Activated T-helper 2 cell treated with anti-CD3 and anti-CD28 coated beads, Interferon-gamma antibody, Interleukin-2, Interleukin-4, amounts not matched to agents 10 μg/mL and 5 μg/mL and 100 μg/mL, durations not matched to agents 14 hours and 24 hours and 36 hours (primary cell): ENCODE measurements around the gene ALS2. TPM values are rescaled to one million over a fixed set of nuclear protein-coding genes. Genes with fewer than 3 reads are reported as not detected.
"Not testable (repeated sequence)": the region's sequence is repeated elsewhere in the genome, so short reads cannot be mapped to it uniquely, and the experiment has no call there.

ENCODE experiments used
- DNase-seq: peaks from one replicate; pipeline ENCODE4 v3.0.0; 2021; ENCODE audit warnings: low spot score
- H3K27ac Mint-ChIP-seq: one replicate; pipeline ENCODE4 v1.8.0; 2021; ENCODE audit warnings: mixed read lengths
- H3K27me3 Mint-ChIP-seq: one replicate; pipeline ENCODE4 v1.8.0; 2021; ENCODE audit warnings: low read depth, mixed read lengths
- H3K36me3 Mint-ChIP-seq: one replicate; pipeline ENCODE4 v1.8.0; 2021; ENCODE audit warnings: low read depth, mixed read lengths
- H3K4me1 Mint-ChIP-seq: one replicate; pipeline ENCODE4 v1.8.0; 2021; ENCODE audit warnings: low read depth, mixed read lengths
- H3K4me3 Mint-ChIP-seq: one replicate; pipeline ENCODE4 v1.8.0; 2021; ENCODE audit warnings: low read depth, mild to moderate bottlenecking, moderate library complexity, mixed read lengths
- H3K9me3 Mint-ChIP-seq: one replicate; pipeline ENCODE4 v1.8.0; 2021; ENCODE audit warnings: mixed read lengths
- intact Hi-C: fragments of 100-400 bp; cut with micrococcal nuclease; formaldehyde crosslinking; loops from one replicate; pipeline ENCODE4 v1.15.1; 2023
- total RNA-seq: library from RNA; stranded (reverse); gene quantifications from 2 replicates; pipeline ENCODE4 v1.2.3, GENCODE V29; 2022

ALS2 gene
- total RNA-seq, 1 donor from 2014 or later: 11.3 TPM

DNA sequence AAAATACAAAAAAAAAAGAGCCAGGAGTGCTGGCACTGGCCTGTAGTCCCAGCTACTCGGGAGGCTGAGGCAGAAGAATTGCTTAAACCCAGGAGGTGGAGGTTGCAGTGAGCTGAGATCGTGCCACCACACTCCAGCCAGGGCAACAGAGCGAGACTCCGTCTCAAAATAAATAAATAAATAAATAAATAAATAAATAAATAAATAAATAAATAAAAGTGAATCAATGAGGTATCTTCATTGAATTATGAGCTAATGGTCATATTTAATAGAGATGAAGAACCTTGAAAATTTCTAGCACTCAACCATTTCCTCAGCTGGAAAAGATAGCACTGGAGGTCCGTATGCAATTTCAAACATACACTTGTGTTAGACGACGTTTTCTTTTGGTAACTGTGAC, 16.3 kb downstream of the ALS2 start:
- H3K4me3 Mint-ChIP-seq, intact Hi-C loops, H3K36me3 Mint-ChIP-seq, H3K9me3 Mint-ChIP-seq, H3K27ac Mint-ChIP-seq, DNase-seq, H3K27me3 Mint-ChIP-seq, H3K4me1 Mint-ChIP-seq: not testable (repeated sequence)

DNA sequence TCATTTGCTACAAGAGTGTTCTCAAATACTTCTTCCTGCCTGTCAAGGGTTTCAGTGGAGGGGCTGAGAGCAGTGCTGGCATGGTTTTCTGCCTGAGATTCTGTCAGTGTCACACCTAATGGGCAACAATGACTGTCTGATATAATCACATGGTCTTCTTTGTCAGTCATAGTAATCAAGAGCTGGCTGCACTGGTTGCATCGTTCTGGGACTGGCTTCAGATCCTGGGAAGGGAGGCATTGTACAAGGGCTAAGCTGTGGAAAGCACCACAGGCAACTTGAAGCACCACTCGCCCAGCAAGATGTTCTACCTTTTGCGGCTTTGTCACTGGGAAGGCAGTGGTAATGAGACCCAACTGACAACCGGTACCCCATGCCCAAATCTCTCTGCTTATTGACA, 19.6 kb downstream of the ALS2 start:
- H3K27me3 Mint-ChIP-seq: no peaks in the 10 kb centered on the region
- no peaks in the 10 kb centered on the region for H3K9me3 Mint-ChIP-seq
- no peak for DNase-seq
- no peak overlapping the region for H3K27ac Mint-ChIP-seq
- no peak overlapping the region for H3K4me3 Mint-ChIP-seq
- peaks cover 4% of the 10 kb centered on the region for H3K36me3 Mint-ChIP-seq
- H3K4me1 Mint-ChIP-seq: no peaks in the 10 kb centered on the region
- intact Hi-C loops: no loop called here

DNA sequence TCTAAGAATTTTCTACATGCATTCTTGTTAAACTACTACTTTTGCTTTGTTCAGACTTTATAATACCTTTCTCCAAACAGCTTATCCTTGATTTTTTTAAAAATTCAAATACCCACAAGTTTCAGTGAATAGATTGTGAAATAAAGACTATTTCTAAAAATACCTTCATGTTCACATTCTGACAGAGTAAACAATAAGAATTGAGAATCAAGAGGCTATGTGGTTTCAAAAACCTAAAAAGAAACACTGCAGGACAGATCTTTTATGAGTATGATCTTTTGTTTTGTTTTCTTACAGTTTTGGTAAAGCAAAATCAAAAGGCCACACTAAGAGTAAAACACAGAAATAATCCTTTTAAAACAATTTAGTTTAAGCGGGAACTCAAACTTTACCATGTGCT, 21.2 kb downstream of the ALS2 start:
- Mint-ChIP-seq H3K36me3 (peaks cover 4% of the 10 kb centered on the region), H3K27ac (no peak overlapping the region), H3K27me3 (no peaks in the 10 kb centered on the region), H3K4me1 (no peaks in the 10 kb centered on the region), H3K4me3 (no peak overlapping the region), H3K9me3 (no peaks in the 10 kb centered on the region)
- intact Hi-C loops: no loop called here
- no peak for DNase-seq

DNA sequence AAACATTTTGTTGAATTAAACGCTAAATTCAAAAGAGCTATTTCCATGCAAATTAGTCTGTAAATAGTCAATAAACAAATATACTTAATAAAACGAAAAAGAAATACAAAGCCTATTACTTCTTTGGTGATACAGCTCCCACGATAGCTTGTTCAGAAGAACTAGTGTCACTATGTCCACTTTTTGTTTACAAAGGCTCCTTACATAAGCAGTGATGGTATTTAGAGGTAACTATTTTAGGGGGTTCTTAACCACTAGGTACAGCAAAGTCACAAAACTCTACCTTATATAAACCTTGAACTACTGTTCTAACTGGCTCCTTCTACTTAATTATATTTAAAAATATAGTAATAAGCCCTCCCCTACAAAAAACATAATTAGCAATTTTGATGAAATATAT, 21.9 kb downstream of the ALS2 start:
- no peaks in the 10 kb centered on the region for H3K4me1 Mint-ChIP-seq
- intact Hi-C loops: no loop called here

DNA sequence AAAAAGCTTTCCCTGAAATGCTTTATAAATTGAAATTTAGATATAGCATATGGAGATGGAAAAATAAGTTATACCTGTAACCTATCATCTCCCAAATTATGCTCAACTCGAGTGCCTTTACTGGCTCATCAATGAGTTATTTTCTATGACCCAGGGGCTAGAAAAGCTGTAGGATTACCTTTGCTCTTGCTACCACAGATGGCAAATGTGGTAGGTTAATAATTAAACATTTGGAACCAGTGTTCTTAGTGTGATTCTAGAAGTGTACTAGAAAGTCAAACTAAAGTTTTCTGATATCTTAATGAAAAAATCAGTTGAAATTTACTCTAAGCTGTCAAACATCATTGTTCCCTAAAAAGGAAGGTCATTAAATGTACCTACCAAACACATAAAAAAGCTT, 22.5 kb downstream of the ALS2 start:
- Mint-ChIP-seq H3K4me3 (no peak overlapping the region), H3K36me3 (peaks cover 4% of the 10 kb centered on the region), H3K27ac (no peak overlapping the region), H3K9me3 (no peaks in the 10 kb centered on the region), H3K4me1 (no peaks in the 10 kb centered on the region), H3K27me3 (no peaks in the 10 kb centered on the region)
- intact Hi-C loops: no loop called here
- DNase-seq: no peak

More for the DNA sequence above, 21.9 kb downstream of the ALS2 start:
- Mint-ChIP-seq H3K9me3 (no peaks in the 10 kb centered on the region), H3K36me3 (peaks cover 4% of the 10 kb centered on the region), H3K27ac (no peak overlapping the region), H3K4me3 (no peak overlapping the region), H3K27me3 (no peaks in the 10 kb centered on the region)
- DNase-seq: no peak

DNA sequence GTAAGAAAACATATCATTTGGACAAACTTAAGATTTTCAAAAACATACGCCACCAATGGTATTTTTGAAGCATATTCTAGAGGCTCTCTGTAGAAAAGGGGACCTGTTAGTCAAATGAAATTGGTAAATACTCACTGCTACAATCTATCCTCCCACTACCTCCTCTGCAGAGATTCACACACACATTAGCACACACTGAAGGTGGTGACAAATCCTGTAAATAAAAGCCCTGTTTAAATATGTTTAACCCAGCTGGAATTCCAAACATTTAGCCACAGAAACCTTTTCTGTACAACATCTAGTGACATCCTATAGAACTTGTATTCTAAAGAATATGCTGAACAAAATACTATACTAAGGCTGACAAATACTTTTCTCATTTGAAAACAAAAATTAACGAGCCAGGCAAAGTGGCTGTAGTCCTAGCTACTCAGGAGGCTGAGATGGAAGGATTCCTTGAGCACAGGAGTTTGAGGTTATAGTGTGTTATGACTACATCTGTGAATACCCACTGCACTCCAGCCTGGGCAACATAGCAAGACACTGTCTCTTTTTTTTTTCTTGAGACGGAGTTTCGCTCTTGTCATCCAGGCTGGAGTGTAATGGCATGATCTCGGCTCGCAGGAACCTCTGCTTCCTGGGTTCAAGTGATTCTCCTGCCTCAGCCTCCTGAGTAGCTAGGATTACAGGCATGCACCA, 25.9 kb downstream of the ALS2 start:
- Mint-ChIP-seq H3K4me1 (no peaks in the 10 kb centered on the region), H3K9me3 (no peaks in the 10 kb centered on the region), H3K4me3 (no peak overlapping the region), H3K36me3 (no peaks in the 10 kb centered on the region), H3K27me3 (no peaks in the 10 kb centered on the region), H3K27ac (no peak overlapping the region)
- no peak for DNase-seq
- intact Hi-C loops: no loop called here

DNA sequence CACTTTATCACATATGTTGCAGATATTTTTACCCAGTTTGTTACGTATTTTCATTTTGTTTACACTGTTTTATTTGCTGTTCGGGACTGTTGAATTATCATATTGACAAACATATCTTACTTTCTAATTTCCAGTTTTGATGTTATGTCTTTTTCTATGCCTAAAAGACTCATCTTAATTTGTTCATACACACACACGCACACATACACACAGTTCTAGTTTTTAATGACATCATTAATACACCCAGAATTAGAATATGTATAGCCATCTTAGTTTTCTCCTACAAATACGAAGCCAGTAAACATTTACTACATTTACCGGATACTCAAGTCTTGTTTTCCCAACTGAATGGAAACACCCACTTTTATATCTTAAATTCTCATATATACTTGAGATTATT, 29.2 kb downstream of the ALS2 start:
- H3K4me3 Mint-ChIP-seq: no peak overlapping the region
- no peak overlapping the region for H3K27ac Mint-ChIP-seq
- H3K36me3 Mint-ChIP-seq: no peaks in the 10 kb centered on the region
- no peak for DNase-seq
- intact Hi-C loops: no loop called here
- H3K4me1 Mint-ChIP-seq: no peaks in the 10 kb centered on the region
- H3K27me3 Mint-ChIP-seq: no peaks in the 10 kb centered on the region
- H3K9me3 Mint-ChIP-seq: no peaks in the 10 kb centered on the region

DNA sequence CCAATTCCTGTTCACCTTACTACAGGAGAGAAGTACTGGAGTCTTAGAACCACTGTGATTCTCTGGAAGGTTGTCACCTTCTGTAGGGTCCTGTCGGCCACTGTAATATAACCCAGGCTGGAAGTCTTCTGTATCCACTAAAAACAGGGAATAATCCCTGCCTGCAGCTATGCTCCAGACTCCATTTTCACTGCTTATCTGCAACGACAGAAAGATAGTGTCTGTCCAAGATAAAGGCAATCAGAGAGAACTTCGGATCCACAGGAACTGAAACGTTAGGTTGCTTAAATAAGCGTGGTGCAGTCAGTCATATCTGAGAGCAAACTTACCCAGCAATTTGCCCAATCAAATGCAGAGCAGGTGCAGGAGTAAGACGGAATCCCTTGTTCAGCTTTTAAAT, 34.2 kb downstream of the ALS2 start:
- H3K4me3 Mint-ChIP-seq: no peak overlapping the region
- no peaks in the 10 kb centered on the region for H3K9me3 Mint-ChIP-seq
- no peaks in the 10 kb centered on the region for H3K4me1 Mint-ChIP-seq
- no peaks in the 10 kb centered on the region for H3K27me3 Mint-ChIP-seq
- no peak overlapping the region for H3K27ac Mint-ChIP-seq
- no peak for DNase-seq
- H3K36me3 Mint-ChIP-seq: no peaks in the 10 kb centered on the region
- intact Hi-C loops: no loop called here

DNA sequence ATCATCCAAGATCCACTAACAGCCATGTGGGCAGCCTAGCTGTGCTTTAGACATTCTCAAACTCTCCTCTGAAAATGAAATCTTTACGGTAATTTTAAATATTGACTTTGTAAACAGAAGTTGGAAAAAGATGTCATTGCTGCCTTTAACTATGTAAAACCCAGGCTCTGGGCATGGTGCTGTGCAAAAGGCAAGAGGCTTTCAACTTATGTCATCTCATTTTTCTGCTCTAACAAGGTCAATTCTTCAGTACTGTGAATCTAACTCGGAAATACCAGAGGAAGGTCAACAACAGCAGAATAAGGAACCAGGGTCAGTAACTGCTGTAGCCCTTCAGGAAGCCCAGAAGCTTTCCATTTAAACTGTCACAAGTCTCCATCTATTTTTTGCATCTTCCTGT, 45.2 kb downstream of the ALS2 start:
- Mint-ChIP-seq H3K4me1 (peaks cover 6% of the 10 kb centered on the region), H3K27ac (no peak overlapping the region), H3K36me3 (peaks cover 19% of the 10 kb centered on the region), H3K9me3 (peaks cover 13% of the 10 kb centered on the region), H3K27me3 (no peaks in the 10 kb centered on the region), H3K4me3 (no peak overlapping the region)
- intact Hi-C loops: no loop called here
- no peak for DNase-seq

DNA sequence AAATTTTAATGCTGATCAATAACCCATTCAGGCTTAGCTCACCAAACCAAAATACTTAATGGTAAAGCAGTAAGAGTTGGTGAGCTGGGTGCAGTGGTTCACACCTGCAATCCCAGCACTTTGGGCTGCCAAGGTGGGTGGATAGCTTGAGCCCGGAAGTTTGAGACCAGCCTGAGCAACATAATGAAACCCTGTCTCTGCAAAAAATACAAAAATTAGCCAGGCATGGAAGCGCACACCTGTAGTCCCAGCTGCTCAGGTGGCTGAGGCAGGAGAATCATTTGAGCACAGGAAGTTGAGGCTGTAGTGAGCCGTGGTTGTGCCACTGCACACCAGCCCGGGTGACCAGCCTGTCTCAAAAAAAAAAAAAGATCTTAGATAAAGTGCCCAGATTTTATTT, 46.6 kb downstream of the ALS2 start:
- H3K36me3 Mint-ChIP-seq: peaks cover 19% of the 10 kb centered on the region
- no peak overlapping the region for H3K4me3 Mint-ChIP-seq
- DNase-seq: no peak
- intact Hi-C loops: no loop called here
- peaks cover 6% of the 10 kb centered on the region for H3K4me1 Mint-ChIP-seq
- H3K9me3 Mint-ChIP-seq: peaks cover 13% of the 10 kb centered on the region
- no peaks in the 10 kb centered on the region for H3K27me3 Mint-ChIP-seq
- no peak overlapping the region for H3K27ac Mint-ChIP-seq

DNA sequence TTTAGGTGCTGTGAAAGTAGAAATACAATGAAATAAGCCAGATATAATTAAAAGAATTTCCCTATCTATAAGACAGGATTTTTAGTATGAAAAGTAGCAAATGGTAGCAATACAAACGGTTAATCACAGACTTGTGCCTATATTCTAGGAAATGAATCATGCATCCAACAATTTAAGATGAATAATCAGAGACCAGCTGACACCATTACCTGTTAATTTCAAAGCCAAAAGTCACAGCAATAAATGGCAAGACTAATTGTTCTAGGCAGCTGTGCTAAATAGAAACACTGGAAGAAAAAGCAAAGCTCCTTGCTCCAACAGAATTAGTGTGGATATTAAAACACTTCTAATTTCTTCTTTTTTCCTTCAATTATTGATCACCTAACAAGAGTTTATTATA, 47.2 kb downstream of the ALS2 start:
- no peaks in the 10 kb centered on the region for H3K27me3 Mint-ChIP-seq
- H3K27ac Mint-ChIP-seq: no peak overlapping the region
- H3K36me3 Mint-ChIP-seq: peaks cover 18% of the 10 kb centered on the region
- DNase-seq: no peak
- intact Hi-C loops: no loop called here
- peaks cover 13% of the 10 kb centered on the region for H3K9me3 Mint-ChIP-seq
- H3K4me1 Mint-ChIP-seq: peaks cover 6% of the 10 kb centered on the region
- H3K4me3 Mint-ChIP-seq: no peak overlapping the region

DNA sequence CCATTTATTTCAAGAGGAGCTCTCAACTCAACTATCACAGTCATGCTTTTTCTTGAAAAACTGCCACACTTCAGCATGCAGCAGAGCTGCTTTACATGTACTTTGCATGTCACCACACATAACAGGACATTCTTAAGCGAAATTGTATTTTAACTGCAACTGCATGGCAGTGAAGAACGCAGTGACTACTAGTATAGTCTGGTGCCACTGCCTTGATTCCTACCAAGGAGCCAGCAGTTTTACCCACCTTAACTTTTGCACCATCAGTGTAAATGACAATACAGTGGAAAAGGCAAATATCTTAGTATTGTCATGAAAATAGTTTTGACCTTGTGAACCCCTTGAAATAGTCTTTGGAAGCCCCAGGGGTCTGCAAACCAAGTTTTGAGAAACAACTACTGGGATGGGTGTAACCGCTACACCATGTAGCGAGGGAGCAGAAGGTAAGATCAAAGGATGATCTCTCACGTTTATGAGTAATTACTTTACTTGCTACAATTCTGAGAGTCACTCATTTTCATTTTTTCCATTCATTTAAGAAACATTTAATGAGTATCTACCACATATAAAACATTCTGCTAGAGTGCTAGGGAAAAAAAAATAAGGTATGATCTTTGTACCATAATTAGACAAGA, 50.0 kb downstream of the ALS2 start:
- intact Hi-C loops: no loop called here
- Mint-ChIP-seq H3K4me3 (no peak overlapping the region), H3K9me3 (peaks cover 4% of the 10 kb centered on the region), H3K36me3 (peaks cover 5% of the 10 kb centered on the region), H3K27ac (no peak overlapping the region), H3K27me3 (no peaks in the 10 kb centered on the region), H3K4me1 (peaks cover 6% of the 10 kb centered on the region)
- no peak for DNase-seq

DNA sequence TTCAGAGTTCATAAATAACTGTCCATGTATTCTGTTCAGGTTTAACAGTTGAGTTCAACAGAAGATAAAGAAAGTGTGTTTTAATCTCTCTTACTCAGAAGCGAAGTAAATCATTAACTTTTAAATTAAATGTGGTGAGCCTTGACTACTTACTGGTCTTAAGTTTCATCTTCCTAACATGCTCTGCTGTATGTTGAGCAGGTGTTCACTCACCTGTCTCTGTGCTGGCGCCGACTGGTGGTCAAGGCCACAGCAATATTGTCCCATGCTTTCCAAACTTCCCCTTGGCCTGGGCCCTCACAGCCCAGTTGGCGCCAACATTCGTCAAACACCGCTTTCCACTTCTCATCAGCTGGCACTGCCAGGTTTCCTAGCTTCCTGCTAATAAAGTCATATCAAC, 65.3 kb downstream of the ALS2 start:
- Mint-ChIP-seq H3K9me3 (peaks cover 7% of the 10 kb centered on the region), H3K27ac (no peak overlapping the region), H3K4me1 (no peaks in the 10 kb centered on the region), H3K27me3 (no peaks in the 10 kb centered on the region), H3K36me3 (peaks cover 33% of the 10 kb centered on the region), H3K4me3 (no peak overlapping the region)
- intact Hi-C loops: no loop called here
- no peak for DNase-seq
